Progenitor cell of endocrine pancreas (in vitro differentiated cells): ENCODE measurements around the gene NR0B2. TPM values are rescaled to one million over a fixed set of nuclear protein-coding genes. Genes with fewer than 3 reads are reported as not detected.

Source experiments
- DNase-seq: peaks from one replicate; pipeline ENCODE4 v3.0.0; 2021; ENCODE audit warnings: low spot score; ENCODE audit not compliant: unreplicated experiment
- H3K27ac Mint-ChIP-seq: 2 replicates; pipeline ENCODE4 v1.8.0; 2021; ENCODE audit warnings: mild to moderate bottlenecking, moderate library complexity, mixed read lengths
- H3K27me3 Mint-ChIP-seq: 2 replicates; pipeline ENCODE4 v1.8.0; 2021; ENCODE audit warnings: mixed read lengths
- H3K36me3 Mint-ChIP-seq: 2 replicates; pipeline ENCODE4 v1.8.0; 2022; ENCODE audit warnings: mixed read lengths; ENCODE audit not compliant: insufficient read depth
- H3K4me1 Mint-ChIP-seq: 2 replicates; pipeline ENCODE4 v1.8.0; 2021; ENCODE audit warnings: low read depth, mixed read lengths
- H3K4me3 Mint-ChIP-seq: 2 replicates; pipeline ENCODE4 v1.8.0; 2021; ENCODE audit warnings: low read depth, mild to moderate bottlenecking, moderate library complexity, mixed read lengths
- H3K9me3 Mint-ChIP-seq: 2 replicates; pipeline ENCODE4 v1.8.0; 2021; ENCODE audit warnings: low read depth, mixed read lengths
- total RNA-seq: library from RNA; stranded (reverse); gene quantifications from 2 replicates; pipeline ENCODE4 v1.2.1, GENCODE V29; 2021
- TF ChIP-seq, protein P1 (sequence below): fragments of 200-600 bp; sonication (generic); IDR thresholded peaks from one replicate; pipeline ENCODE4 v1.5.0; 2021; ENCODE audit warnings: antibody characterized with exemption, mild to moderate bottlenecking; ENCODE audit not compliant: unreplicated experiment

NR0B2 gene
- total RNA-seq, 1 donor from 2014 or later: 11.9 TPM

DNA sequence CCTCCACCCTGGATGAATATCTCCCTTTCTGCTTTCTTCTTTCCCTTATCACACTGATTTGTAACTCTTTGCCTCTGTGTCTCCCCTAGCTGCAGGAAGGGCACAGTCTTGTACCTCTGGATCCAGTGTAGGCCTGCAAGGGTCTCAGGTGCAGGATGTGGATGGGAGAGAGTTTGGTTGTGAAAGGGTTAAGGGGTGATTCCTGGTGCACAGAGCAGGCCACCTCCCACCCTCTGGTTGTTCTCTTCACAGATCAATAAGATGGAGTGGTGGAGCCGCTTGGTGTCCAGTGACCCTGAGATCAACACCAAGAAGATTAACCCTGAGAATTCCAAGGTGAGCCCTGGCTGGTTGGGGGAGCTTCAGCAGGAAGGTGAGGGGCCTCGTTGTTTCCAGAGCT, 31.4 kb upstream of the NR0B2 start:
- TF ChIP-seq, protein P1, sequence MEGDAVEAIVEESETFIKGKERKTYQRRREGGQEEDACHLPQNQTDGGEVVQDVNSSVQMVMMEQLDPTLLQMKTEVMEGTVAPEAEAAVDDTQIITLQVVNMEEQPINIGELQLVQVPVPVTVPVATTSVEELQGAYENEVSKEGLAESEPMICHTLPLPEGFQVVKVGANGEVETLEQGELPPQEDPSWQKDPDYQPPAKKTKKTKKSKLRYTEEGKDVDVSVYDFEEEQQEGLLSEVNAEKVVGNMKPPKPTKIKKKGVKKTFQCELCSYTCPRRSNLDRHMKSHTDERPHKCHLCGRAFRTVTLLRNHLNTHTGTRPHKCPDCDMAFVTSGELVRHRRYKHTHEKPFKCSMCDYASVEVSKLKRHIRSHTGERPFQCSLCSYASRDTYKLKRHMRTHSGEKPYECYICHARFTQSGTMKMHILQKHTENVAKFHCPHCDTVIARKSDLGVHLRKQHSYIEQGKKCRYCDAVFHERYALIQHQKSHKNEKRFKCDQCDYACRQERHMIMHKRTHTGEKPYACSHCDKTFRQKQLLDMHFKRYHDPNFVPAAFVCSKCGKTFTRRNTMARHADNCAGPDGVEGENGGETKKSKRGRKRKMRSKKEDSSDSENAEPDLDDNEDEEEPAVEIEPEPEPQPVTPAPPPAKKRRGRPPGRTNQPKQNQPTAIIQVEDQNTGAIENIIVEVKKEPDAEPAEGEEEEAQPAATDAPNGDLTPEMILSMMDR: no peak
- no peaks in the 10 kb centered on the region for H3K9me3 Mint-ChIP-seq
- peak overlapping the region; percentile 88 for H3K27ac Mint-ChIP-seq
- peaks cover 30% of the 10 kb centered on the region for H3K36me3 Mint-ChIP-seq
- H3K4me3 Mint-ChIP-seq: peak overlapping the region; percentile 32
- no peaks in the 10 kb centered on the region for H3K27me3 Mint-ChIP-seq
- H3K4me1 Mint-ChIP-seq: peaks cover 17% of the 10 kb centered on the region
- DNase-seq: no peak

DNA sequence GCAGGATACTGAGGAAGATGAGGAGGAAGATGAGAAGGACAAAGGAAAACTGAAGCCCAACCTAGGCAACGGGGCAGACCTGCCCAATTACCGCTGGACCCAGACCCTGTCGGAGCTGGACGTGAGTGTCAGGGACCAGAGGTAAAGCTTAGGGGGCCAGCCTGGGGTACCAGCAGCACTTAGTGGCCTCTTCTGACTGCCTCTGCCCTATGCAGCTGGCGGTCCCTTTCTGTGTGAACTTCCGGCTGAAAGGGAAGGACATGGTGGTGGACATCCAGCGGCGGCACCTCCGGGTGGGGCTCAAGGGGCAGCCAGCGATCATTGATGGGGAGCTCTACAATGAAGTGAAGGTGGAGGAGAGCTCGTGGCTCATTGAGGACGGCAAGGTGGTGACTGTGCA, 28.9 kb upstream of the NR0B2 start:
- Mint-ChIP-seq H3K4me1 (peaks cover 14% of the 10 kb centered on the region), H3K4me3 (no peak overlapping the region), H3K27ac (peak overlapping the region; percentile 60), H3K9me3 (no peaks in the 10 kb centered on the region), H3K27me3 (no peaks in the 10 kb centered on the region), H3K36me3 (peaks cover 24% of the 10 kb centered on the region)
- DNase-seq: no peak
- TF ChIP-seq, protein P1: no peak

DNA sequence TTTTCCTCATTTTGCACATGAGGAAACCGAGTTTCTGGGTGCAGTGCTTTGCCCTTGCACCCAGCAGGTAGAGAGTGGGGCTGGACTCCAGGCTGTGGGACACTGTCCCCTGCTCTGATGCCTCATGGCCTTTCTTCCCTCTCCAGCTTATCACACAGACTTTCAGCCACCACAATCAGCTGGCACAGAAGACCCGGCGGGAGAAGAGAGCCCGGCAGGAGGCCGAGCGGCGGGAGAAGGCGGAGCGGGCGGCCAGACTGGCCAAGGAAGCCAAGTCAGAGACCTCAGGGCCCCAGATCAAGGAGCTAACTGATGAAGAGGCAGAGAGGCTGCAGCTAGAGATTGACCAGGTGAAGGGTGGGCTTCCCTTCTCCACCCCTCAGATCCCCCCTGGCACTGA, 27.5 kb upstream of the NR0B2 start:
- no peaks in the 10 kb centered on the region for H3K9me3 Mint-ChIP-seq
- H3K36me3 Mint-ChIP-seq: peaks cover 23% of the 10 kb centered on the region
- H3K27ac Mint-ChIP-seq: peak overlapping the region; percentile 41
- no peak overlapping the region for H3K4me3 Mint-ChIP-seq
- TF ChIP-seq, protein P1: no peak
- DNase-seq: no peak
- H3K27me3 Mint-ChIP-seq: no peaks in the 10 kb centered on the region
- H3K4me1 Mint-ChIP-seq: peaks cover 13% of the 10 kb centered on the region

DNA sequence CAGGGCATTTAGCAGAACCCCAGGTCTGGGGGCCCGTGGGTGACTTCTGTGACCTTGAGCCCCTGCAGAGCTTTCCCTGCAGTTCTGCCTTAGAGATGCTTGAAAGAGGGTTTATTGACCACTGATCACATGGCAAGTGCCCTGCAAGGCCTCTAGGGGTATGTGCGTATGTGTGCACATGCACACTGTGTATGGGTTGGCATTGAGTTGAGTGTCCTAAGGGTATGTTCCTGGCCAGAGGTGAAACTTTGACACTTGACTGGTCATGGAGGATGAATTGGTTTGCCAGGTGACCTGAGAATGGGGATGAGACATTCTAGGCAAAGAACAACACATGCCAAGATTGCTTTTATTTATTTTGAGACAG, 24.9 kb upstream of the NR0B2 start:
- H3K9me3 Mint-ChIP-seq: no peaks in the 10 kb centered on the region
- TF ChIP-seq, protein P1: no peak
- no peaks in the 10 kb centered on the region for H3K4me1 Mint-ChIP-seq
- no peak for DNase-seq
- H3K4me3 Mint-ChIP-seq: no peak overlapping the region
- no peak overlapping the region for H3K27ac Mint-ChIP-seq
- no peaks in the 10 kb centered on the region for H3K27me3 Mint-ChIP-seq
- H3K36me3 Mint-ChIP-seq: peaks cover 20% of the 10 kb centered on the region

DNA sequence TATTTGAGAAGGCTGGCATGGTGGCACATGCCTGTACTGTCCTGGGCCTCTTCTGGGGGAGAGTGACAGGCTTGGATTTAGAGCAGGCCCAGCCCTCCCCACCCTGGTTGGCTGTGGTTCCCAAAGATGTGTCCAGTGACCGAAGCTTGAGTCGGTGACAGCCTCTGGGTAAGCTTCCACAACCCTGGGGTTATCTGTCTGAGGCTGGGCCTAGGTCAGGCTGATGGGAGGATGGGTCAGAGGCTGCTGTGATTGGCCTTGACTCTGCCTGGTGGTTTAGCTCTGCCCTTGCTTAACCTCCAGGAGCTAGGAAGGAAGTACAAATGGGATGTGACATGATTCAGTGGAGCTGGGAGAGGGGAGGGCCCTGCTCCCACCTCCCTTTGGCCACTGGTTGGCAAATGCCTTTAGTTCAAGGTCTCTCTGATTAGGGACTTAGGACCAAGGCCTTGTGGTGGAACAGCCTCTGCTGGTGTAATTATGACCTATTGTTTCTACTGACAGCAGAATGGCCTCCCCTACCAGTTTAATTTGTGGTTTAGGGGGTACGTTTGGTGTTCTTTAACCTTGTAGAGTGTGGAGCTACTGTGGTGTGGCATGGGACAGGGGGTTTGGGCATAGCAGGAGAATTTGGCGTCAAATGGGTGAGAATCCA, 24.4 kb upstream of the NR0B2 start:
- Mint-ChIP-seq H3K9me3 (no peaks in the 10 kb centered on the region), H3K4me1 (no peaks in the 10 kb centered on the region), H3K27me3 (no peaks in the 10 kb centered on the region), H3K36me3 (peaks cover 19% of the 10 kb centered on the region), H3K27ac (peak overlapping the region; percentile 62), H3K4me3 (no peak overlapping the region)
- TF ChIP-seq, protein P1: no peak
- DNase-seq: no peak
